GM21367 (cell line): ENCODE measurements around the gene POF1B.
"Not testable (repeated sequence)": the region's sequence is repeated elsewhere in the genome, so short reads cannot be mapped to it uniquely, and the experiment has no call there.

ENCODE experiments used
- ATAC-seq: cut with Tn5 transposase; IDR thresholded peaks from one replicate; pipeline ENCODE4 v1.9.1; 2021; ENCODE audit not compliant: unreplicated experiment

Gene POF1B, protein sequence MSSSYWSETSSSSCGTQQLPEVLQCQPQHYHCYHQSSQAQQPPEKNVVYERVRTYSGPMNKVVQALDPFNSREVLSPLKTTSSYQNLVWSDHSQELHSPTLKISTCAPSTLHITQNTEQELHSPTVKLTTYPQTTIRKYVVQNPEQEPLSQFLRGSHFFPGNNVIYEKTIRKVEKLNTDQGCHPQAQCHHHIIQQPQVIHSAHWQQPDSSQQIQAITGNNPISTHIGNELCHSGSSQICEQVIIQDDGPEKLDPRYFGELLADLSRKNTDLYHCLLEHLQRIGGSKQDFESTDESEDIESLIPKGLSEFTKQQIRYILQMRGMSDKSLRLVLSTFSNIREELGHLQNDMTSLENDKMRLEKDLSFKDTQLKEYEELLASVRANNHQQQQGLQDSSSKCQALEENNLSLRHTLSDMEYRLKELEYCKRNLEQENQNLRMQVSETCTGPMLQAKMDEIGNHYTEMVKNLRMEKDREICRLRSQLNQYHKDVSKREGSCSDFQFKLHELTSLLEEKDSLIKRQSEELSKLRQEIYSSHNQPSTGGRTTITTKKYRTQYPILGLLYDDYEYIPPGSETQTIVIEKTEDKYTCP

GRCh38 chrX:85379174-85379907 is at the start of gene POF1B:
Gene POF1B, minus strand, starts transcription at chrX:85379665. Its CDS starts 211 bp downstream, at chrX:85379454.
- no peak for ATAC-seq

DNA sequence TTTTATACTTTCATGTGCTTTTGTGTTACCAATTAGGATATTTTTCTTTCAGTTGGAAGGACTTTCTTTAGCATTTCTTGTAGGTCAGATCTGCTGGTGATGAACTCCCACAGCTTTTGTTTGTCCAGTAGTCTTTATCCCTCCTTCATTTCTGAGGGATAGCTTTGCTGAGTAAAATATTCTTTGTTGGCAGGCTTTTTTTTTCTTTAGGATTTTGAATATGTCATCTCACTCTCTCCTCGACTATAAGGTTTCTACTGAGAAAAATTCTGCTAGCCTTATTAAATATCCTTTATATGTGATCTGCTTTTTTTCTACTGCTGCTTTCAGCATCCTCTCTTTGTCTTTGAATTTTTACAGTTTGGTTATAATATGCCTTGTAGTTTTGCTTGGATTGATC is 49.6 kb upstream of the POF1B start:
- no peak for ATAC-seq

GRCh38 chrX:85419293-85419692 is 39.8 kb upstream of the POF1B start:
- ATAC-seq = no peak

DNA sequence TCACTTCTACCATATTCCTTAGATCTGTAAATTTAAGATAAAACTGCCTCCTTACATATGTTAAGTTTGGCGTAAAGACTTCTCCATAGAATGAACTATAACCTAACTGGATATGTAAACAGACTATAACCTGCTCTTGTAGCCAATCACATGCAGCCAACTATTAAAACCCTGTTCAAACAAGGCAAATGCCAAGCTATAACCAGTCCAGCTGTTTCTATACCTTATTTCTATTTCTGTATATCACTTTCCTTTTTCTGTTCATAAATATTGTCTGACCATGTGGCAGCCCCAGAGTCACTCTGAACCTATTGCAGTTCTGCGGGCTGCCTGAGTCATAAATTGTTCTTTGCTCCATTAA is 12.4 kb upstream of the POF1B start:
- no peak for ATAC-seq

GRCh38 chrX:85391185-85391877 is 11.9 kb upstream of the POF1B start:
- no peak for ATAC-seq

- no peak for ATAC-seq
Observed at GRCh38 chrX:85381602-85382001, 2.1 kb upstream of the POF1B start.

DNA sequence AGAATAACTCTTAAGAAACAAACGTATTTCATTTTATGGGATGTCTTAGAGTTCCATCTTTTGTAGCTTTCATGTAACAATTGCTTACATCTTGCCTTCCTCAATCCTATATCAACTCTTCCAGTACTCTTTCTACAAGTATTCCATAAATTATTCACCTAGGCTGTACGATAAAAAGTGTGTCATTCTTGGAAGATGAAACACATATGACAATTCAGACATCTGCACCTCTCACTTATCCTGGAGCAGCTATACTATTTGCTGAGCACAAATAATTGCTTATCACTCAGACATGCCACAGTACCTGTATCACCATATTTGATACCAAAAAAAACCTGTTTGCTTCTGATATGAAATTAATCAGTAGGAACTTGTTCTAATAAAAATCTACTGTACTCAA is 1.0 kb downstream of the POF1B start:
- no peak for ATAC-seq

GRCh38 chrX:85375333-85375738 is 4.1 kb downstream of the POF1B start:
- no peak for ATAC-seq

- ATAC-seq = no peak
Observed at GRCh38 chrX:85365370-85365995, 14.0 kb downstream of the POF1B start.

DNA sequence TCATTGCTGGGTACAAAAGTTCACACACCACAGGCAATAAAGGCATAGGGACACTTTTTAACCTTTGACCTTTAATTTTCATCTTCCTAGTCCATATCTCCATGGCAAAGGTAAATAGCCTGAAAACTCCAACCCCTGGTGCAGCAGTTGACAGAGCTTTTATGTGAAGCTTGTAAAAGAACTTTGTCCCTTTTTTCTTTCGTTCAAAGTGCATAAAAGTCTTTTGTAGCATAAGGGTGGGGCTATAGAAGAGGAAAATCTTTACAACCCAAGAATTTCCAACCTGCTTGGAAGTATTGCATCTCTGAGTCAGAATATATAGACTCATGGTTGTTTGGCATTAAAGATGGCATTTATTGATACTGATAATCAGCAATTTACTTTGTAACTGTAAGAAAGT is 20.4 kb downstream of the POF1B start:
- ATAC-seq = no peak

GRCh38 chrX:85345523-85345922 is 33.9 kb downstream of the POF1B start:
- ATAC-seq = no peak

DNA sequence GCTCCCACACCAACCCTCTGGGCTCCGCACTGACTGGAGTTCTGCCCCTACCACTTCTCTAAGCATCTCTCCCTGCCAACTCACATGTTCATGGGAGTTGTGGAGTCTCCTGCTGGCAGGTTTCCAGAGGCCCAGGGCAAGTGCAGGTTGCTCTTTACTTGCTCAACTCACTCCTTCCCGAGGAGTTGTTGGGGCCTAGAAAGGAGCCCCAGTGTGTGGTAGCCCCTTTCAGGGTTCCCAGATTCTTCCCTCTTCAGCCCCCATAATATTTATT is 52.5 kb downstream of the POF1B start:
- no peak for ATAC-seq

DNA sequence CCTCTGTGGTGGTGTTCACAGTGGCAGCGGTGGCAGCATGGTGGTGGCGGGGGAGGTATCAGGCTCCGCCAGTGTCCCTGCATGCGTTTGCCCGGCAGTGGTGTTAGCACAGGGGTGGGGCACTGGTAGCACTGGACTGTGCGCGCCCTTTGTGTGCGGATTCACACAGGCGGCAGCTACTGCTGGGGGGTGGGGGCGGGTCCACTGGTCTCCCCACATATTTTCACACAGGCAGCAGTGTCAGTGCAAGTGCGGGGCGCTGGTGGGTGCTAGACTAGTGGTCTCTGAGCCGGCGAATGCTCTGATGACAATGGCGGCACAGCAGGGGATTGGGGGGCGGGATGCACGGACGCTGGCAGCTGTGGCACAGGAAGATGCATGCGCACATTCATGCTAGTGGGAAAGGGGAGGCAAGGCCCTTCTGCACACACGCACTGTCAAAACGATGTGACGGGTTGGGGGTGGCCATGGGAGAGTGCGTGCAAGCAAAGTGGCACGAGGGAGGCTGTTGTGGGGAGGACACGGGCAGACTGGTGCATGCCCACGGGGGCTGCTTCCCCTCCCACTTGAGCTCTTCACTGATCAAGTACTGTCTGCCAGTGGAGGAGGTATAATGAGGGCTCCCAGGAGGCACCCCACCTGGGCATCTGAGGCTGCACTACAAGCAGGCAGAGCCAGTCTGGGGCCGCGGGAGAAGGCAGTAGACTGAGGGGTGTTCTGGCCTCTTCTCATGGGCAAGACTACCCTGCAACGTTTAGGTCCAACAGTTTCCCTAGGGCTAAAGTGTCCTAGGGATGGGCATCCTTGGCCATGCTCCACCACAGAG is 53.0 kb downstream of the POF1B start:
- no peak for ATAC-seq

- not testable (repeated sequence) for ATAC-seq
Observed at GRCh38 chrX:85311348-85311747, 68.1 kb downstream of the POF1B start.

DNA sequence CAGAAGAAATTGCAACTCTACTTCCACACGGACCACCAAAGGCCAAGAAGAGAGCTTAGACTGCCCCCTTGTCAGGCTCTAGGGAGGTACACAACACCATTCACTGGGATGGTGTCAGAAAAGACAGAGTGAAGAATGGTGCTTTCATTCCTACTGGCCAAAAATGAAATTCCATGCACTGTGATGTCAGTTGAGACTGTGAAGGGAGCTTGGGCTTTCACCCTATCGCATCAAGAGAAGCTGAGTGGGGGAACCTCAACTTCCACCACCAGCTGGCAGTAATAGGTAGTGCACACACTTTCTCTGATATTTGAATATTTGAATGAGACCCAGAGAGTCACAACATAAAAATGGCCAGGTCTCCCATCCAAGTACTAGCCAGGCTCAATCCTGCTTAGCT is 69.7 kb downstream of the POF1B start:
- no peak for ATAC-seq

GRCh38 chrX:85303544-85303943 is 75.9 kb downstream of the POF1B start:
- peak; percentile 87 for ATAC-seq

- ATAC-seq = no peak
Observed at GRCh38 chrX:85288992-85289723, 90.3 kb downstream of the POF1B start.

DNA sequence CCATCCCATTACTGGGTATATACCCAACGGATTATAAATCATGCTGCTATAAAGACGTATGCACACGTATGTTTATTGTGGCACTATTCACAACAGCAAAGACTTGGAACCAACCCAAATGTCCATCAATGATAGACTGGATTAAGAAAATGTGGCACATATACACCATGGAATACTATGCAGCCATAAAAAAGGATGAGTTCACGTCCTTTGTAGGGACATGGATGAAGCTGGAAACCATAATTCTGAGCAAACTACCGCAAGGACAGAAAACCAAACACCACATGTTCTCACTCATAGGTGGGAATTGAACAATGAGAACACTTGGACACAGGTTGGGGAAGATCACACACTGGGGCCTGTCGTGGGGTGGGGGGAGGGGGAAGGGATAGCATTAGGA is 94.2 kb downstream of the POF1B start:
- not testable (repeated sequence) for ATAC-seq

GRCh38 chrX:85244450-85245211 is 134.8 kb downstream of the POF1B start:
- peak; percentile 46 for ATAC-seq
